Progenitor cell of endocrine pancreas (in vitro differentiated cells): Measurements from ENCODE around the gene C22orf31. TPM values are rescaled to one million over a fixed set of nuclear protein-coding genes. Genes with fewer than 3 reads are reported as not detected.

Experiments used
- DNase-seq: peaks from one replicate; pipeline ENCODE4 v3.0.0; 2021; ENCODE audit warnings: low spot score; ENCODE audit not compliant: unreplicated experiment
- H3K27ac Mint-ChIP-seq: 2 replicates; pipeline ENCODE4 v1.8.0; 2021; ENCODE audit warnings: mild to moderate bottlenecking, moderate library complexity, mixed read lengths
- H3K27me3 Mint-ChIP-seq: 2 replicates; pipeline ENCODE4 v1.8.0; 2021; ENCODE audit warnings: mixed read lengths
- H3K36me3 Mint-ChIP-seq: 2 replicates; pipeline ENCODE4 v1.8.0; 2022; ENCODE audit warnings: mixed read lengths; ENCODE audit not compliant: insufficient read depth
- H3K4me1 Mint-ChIP-seq: 2 replicates; pipeline ENCODE4 v1.8.0; 2021; ENCODE audit warnings: low read depth, mixed read lengths
- H3K4me3 Mint-ChIP-seq: 2 replicates; pipeline ENCODE4 v1.8.0; 2021; ENCODE audit warnings: low read depth, mild to moderate bottlenecking, moderate library complexity, mixed read lengths
- H3K9me3 Mint-ChIP-seq: 2 replicates; pipeline ENCODE4 v1.8.0; 2021; ENCODE audit warnings: low read depth, mixed read lengths
- long read RNA-seq: library from polyadenylated mRNA; unstranded; transcript quantifications from one replicate; pipeline ENCODE4 v2.0.0, GENCODE V29; 2020
- total RNA-seq: library from RNA; stranded (reverse); gene quantifications from 2 replicates; pipeline ENCODE4 v1.2.1, GENCODE V29; 2021
- TF ChIP-seq, protein P1 (sequence below): fragments of 200-600 bp; sonication (generic); IDR thresholded peaks from one replicate; pipeline ENCODE4 v1.5.0; 2021; ENCODE audit warnings: antibody characterized with exemption, mild to moderate bottlenecking; ENCODE audit not compliant: unreplicated experiment

C22orf31 gene
- not detected in 2 replicates for total RNA-seq
- long read RNA-seq, partial matches to known transcripts: 0 of 1 reads
- long read RNA-seq, other reads (novel, unspliced or antisense): 1 of 1 reads

DNA sequence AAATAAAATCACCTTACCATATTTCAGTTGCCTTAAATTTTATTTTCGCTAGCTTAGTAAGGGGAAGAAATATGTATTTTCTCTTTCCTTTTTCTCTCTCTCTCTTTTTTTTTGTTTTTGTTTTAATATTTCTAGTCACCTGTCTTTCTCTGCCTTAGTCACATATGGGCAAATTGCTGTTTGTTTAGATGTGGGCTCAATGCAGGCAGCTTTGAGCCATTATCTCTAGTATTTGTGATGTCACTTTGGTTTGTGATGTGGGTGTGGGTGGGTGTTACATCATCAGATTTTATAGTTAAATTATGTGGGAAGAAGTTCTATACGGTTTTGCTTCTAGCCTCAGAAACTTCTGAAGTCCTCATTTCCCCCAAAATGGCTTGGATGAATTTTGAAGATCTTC is at the start of gene C22orf31:
Gene C22orf31, minus strand, starts transcription at position 59 of the 400 bp plus-strand sequence. Its CDS starts 39 bp downstream, at position 20.
- Mint-ChIP-seq H3K4me1 (peaks cover 8% of the 10 kb centered on the region), H3K27me3 (peaks cover 50% of the 10 kb centered on the region), H3K4me3 (no peak within 1 kb of the TSS), H3K27ac (no peak within 1 kb of the TSS), H3K36me3 (no peaks in the 10 kb centered on the region), H3K9me3 (no peaks in the 10 kb centered on the region)
- no peak for DNase-seq
- TF ChIP-seq, protein P1, sequence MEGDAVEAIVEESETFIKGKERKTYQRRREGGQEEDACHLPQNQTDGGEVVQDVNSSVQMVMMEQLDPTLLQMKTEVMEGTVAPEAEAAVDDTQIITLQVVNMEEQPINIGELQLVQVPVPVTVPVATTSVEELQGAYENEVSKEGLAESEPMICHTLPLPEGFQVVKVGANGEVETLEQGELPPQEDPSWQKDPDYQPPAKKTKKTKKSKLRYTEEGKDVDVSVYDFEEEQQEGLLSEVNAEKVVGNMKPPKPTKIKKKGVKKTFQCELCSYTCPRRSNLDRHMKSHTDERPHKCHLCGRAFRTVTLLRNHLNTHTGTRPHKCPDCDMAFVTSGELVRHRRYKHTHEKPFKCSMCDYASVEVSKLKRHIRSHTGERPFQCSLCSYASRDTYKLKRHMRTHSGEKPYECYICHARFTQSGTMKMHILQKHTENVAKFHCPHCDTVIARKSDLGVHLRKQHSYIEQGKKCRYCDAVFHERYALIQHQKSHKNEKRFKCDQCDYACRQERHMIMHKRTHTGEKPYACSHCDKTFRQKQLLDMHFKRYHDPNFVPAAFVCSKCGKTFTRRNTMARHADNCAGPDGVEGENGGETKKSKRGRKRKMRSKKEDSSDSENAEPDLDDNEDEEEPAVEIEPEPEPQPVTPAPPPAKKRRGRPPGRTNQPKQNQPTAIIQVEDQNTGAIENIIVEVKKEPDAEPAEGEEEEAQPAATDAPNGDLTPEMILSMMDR: no peak

DNA sequence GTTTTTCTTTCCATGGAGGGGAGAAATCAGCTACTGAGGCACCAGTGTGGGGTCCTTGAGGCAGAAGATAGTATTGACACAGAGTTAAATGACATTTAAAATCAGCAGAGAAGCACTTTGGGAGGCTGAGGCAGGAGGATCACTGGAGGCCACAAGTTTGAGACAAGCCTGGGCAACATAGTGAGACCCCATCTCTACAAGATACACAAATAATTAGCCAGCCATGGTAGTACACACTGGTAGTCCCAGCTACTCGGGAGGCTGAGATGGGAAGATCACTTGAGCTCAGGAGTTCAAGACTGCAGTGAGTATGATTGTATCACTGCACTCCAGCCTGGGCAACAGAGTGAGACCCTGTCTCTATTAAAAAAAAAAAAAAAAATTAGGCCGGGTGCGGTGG is 49.3 kb upstream of the C22orf31 start:
- Mint-ChIP-seq H3K27me3 (no peaks in the 10 kb centered on the region), H3K36me3 (peaks cover 5% of the 10 kb centered on the region), H3K4me1 (peaks cover 30% of the 10 kb centered on the region), H3K9me3 (peaks cover 5% of the 10 kb centered on the region), H3K27ac (no peak overlapping the region), H3K4me3 (no peak overlapping the region)
- no peak for DNase-seq
- TF ChIP-seq, protein P1: no peak

DNA sequence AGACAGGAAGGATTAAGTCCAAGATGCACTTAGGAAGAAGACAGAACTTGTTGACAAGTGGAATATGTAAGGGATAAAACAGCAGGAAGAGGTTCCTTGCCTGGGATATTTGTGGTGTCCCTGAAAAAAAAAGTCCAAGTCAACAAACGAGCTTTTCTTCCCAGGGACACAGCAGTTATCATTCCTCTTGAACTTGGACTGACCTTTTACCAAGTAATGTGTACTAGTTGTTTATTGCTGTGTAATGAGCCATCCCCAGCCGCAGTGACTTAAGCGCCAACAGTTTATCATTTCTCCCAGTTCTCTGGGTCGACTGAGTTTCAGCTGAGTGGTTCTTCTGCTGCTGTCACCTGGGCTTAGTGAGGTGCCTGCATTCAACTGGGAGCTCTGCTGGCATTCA is 48.2 kb upstream of the C22orf31 start:
- Mint-ChIP-seq H3K4me3 (no peak overlapping the region), H3K27me3 (no peaks in the 10 kb centered on the region), H3K27ac (no peak overlapping the region), H3K4me1 (peaks cover 25% of the 10 kb centered on the region), H3K36me3 (peaks cover 5% of the 10 kb centered on the region), H3K9me3 (peaks cover 5% of the 10 kb centered on the region)
- TF ChIP-seq, protein P1: no peak
- no peak for DNase-seq

DNA sequence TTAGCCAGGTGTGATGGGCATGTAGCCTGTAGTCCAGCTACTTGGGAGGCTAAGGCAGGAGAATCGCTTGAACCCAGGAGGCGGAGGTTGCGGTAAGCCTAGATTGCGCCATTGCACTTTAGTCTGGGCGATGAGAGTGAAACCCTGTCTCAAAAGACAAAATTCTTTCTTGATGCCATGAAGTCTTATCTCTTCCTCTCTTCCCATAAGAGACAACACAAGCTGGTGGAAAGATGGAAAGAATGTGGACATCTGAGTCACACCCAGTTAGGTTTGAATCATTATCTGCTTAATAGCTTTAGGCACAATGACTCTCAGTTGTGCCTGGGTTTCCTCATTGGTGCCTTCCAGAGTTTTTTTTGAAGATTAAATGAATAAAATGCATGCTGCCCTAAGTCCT is 46.5 kb upstream of the C22orf31 start:
- no peak for DNase-seq
- Mint-ChIP-seq H3K36me3 (peaks cover 5% of the 10 kb centered on the region), H3K9me3 (peaks cover 5% of the 10 kb centered on the region), H3K27ac (no peak overlapping the region), H3K4me3 (no peak overlapping the region), H3K27me3 (no peaks in the 10 kb centered on the region), H3K4me1 (peaks cover 16% of the 10 kb centered on the region)
- TF ChIP-seq, protein P1: no peak

DNA sequence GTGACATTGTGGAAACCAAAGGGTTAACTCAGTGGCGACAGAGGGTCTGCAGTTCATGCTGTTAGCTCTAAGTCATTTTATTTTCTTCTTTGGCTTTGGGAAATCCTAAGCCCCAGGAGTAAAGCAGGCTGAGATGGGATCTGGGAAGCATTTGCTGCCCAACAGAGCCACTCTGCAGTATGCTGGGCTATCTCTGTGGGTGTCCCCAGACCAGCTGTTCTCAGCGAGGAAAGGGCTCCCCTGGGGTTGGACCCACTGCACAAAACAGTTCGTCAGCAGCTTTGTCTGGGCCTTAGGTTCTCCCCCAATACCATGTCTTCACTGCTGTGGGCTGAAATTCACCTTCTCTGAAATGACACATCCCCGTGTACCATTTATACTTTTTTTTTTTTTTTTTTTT is 45.2 kb upstream of the C22orf31 start:
- H3K36me3 Mint-ChIP-seq: peaks cover 5% of the 10 kb centered on the region
- H3K27ac Mint-ChIP-seq: no peak overlapping the region
- no peaks in the 10 kb centered on the region for H3K27me3 Mint-ChIP-seq
- H3K4me3 Mint-ChIP-seq: no peak overlapping the region
- peaks cover 5% of the 10 kb centered on the region for H3K9me3 Mint-ChIP-seq
- TF ChIP-seq, protein P1: no peak
- H3K4me1 Mint-ChIP-seq: peaks cover 12% of the 10 kb centered on the region
- DNase-seq: no peak
